HEK293 (cell line): ENCODE measurements around the gene NCOA3.

Experiments used
- CTCF ChIA-PET: fragments of 350-600 bp; formaldehyde crosslinking; extraction: SDS; loops from one replicate; lab custom pipeline; 2021; ENCODE audit warnings: antibody characterized with exemption; lab: Yijun Ruan, JAX
- POLR2A ChIA-PET: fragments of 300-600 bp; formaldehyde crosslinking; extraction: SDS; loops from one replicate; lab custom pipeline; 2020; ENCODE audit warnings: antibody characterized with exemption, inconsistent platforms; lab: Yijun Ruan, JAX
- H3K27ac ChIP-seq: fragments of 200-500 bp; sonication (Bioruptor generic); 2 replicates; pipeline ENCODE4 v1.5.1; 2014; ENCODE audit warnings: low read depth, low read length, control low read depth, inconsistent platforms; ENCODE audit errors: extremely low read depth
- H3K36me3 ChIP-seq, 2 experiments: fragments of 200-500 bp in 1 of 2; sonication (Bioruptor generic) in 1 of 2; 1 replicate in 1 of 2; 2 replicates in 1 of 2; pipeline ENCODE4 v1.5.1; 2014 to 2017; ENCODE audit warnings: inconsistent platforms in 2 of 2, low read length in 2 of 2; ENCODE audit not compliant: control insufficient read depth in 2 of 2, insufficient read depth in 1 of 2
- H3K4me1 ChIP-seq: fragments of 200-500 bp; sonication (Bioruptor generic); 2 replicates; pipeline ENCODE4 v1.5.1; 2014; ENCODE audit warnings: mild to moderate bottlenecking, low read length, inconsistent platforms; ENCODE audit not compliant: control insufficient read depth, insufficient read depth
- H3K4me3 ChIP-seq: 2 replicates; pipeline ENCODE4 v1.5.1; 2011; ENCODE audit warnings: low read depth, mild to moderate bottlenecking, control low read depth, low read length, moderate library complexity
- H3K9me3 ChIP-seq: fragments of 200-500 bp; sonication (Bioruptor generic); 2 replicates; pipeline ENCODE4 v1.5.1; 2014; ENCODE audit warnings: low read depth, low read length, inconsistent platforms; ENCODE audit not compliant: control insufficient read depth, insufficient read depth
- GLIS2 ChIP-seq: fragments of 450-650 bp; formaldehyde crosslinking; IDR thresholded peaks from 2 replicates; pipeline ENCODE4 v1.5.1; 2016; ENCODE audit warnings: missing biosample characterization, missing genetic modification characterization
- HOXA7 ChIP-seq: sonication (generic); formaldehyde crosslinking; IDR thresholded peaks from 2 replicates; pipeline ENCODE4 v1.8.1; 2022; ENCODE audit warnings: missing genetic modification reagents, borderline replicate concordance
- ZBTB20 ChIP-seq: fragments of 450-650 bp; formaldehyde crosslinking; IDR thresholded peaks from 2 replicates; pipeline ENCODE4 v1.5.1; 2016; ENCODE audit warnings: missing biosample characterization, missing genetic modification characterization
- ZNF138 ChIP-seq: fragments of 450-650 bp; formaldehyde crosslinking; IDR thresholded peaks from 2 replicates; pipeline ENCODE4 v1.5.1; 2016; ENCODE audit warnings: missing biosample characterization, missing genetic modification characterization, borderline replicate concordance
- ZNF211 ChIP-seq: fragments of 450-650 bp; formaldehyde crosslinking; IDR thresholded peaks from 2 replicates; pipeline ENCODE4 v1.5.1; 2016; ENCODE audit warnings: low read depth, missing biosample characterization, missing genetic modification characterization
- ZNF366 ChIP-seq: fragments of 450-650 bp; formaldehyde crosslinking; conservative IDR thresholded peaks from 2 replicates; pipeline ENCODE4 v1.5.1; 2016; ENCODE audit warnings: missing biosample characterization, missing genetic modification characterization
- ZNF670 ChIP-seq: fragments of 450-650 bp; formaldehyde crosslinking; IDR thresholded peaks from 2 replicates; pipeline ENCODE4 v1.5.1; 2016; ENCODE audit warnings: missing biosample characterization, missing genetic modification characterization, low read depth
- ZNF768 ChIP-seq: fragments of 450-650 bp; formaldehyde crosslinking; IDR thresholded peaks from 2 replicates; pipeline ENCODE4 v1.5.1; 2018; ENCODE audit warnings: missing biosample characterization, mild to moderate bottlenecking, missing genetic modification characterization
- ZNF792 ChIP-seq: fragments of 450-650 bp; formaldehyde crosslinking; IDR thresholded peaks from 2 replicates; pipeline ENCODE4 v1.5.1; 2016; ENCODE audit warnings: missing biosample characterization, missing genetic modification characterization
- ZNF837 ChIP-seq: fragments of 450-650 bp; formaldehyde crosslinking; IDR thresholded peaks from 2 replicates; pipeline ENCODE4 v1.5.1; 2016; ENCODE audit warnings: missing biosample characterization, missing genetic modification characterization
- ZSCAN16 ChIP-seq: fragments of 450-650 bp; formaldehyde crosslinking; IDR thresholded peaks from 2 replicates; pipeline ENCODE4 v1.5.1; 2016; ENCODE audit warnings: missing biosample characterization, missing genetic modification characterization
- TF ChIP-seq, protein P1 (sequence below): fragments of 450-650 bp; formaldehyde crosslinking; IDR thresholded peaks from 2 replicates; pipeline ENCODE4 v1.5.1; 2016; ENCODE audit warnings: missing biosample characterization, missing genetic modification characterization
- TF ChIP-seq, protein P2 (sequence below): fragments of 450-650 bp; formaldehyde crosslinking; IDR thresholded peaks from 2 replicates; pipeline ENCODE4 v1.5.1; 2016; ENCODE audit warnings: missing biosample characterization, missing genetic modification characterization
- TF ChIP-seq, protein P3 (sequence below): IDR thresholded peaks from 2 replicates; pipeline ENCODE4 v1.6.1; 2011; ENCODE audit warnings: mild to moderate bottlenecking, low read depth, low read length, borderline replicate concordance
- TF ChIP-seq, protein P4 (sequence below): fragments of 450-650 bp; formaldehyde crosslinking; IDR thresholded peaks from 2 replicates; pipeline ENCODE4 v1.5.1; 2016; ENCODE audit warnings: missing biosample characterization, missing genetic modification characterization
- TF ChIP-seq, protein P5 (sequence below): fragments of 450-650 bp; formaldehyde crosslinking; IDR thresholded peaks from 2 replicates; pipeline ENCODE4 v1.5.1; 2016; ENCODE audit warnings: missing biosample characterization, missing genetic modification characterization
- TF ChIP-seq, protein P6 (sequence below): fragments of 450-650 bp; formaldehyde crosslinking; IDR thresholded peaks from 2 replicates; pipeline ENCODE4 v1.5.1; 2016; ENCODE audit warnings: missing biosample characterization, missing genetic modification characterization
- TF ChIP-seq, protein P7 (sequence below): fragments of 450-650 bp; formaldehyde crosslinking; IDR thresholded peaks from 2 replicates; pipeline ENCODE4 v1.5.1; 2016; ENCODE audit warnings: missing biosample characterization, missing genetic modification characterization
- TF ChIP-seq, protein P8 (sequence below): fragments of 450-650 bp; formaldehyde crosslinking; IDR thresholded peaks from 2 replicates; pipeline ENCODE4 v1.5.1; 2017; ENCODE audit warnings: missing biosample characterization, missing genetic modification characterization
- TF ChIP-seq, protein P9 (sequence below): fragments of 450-650 bp; formaldehyde crosslinking; IDR thresholded peaks from 2 replicates; pipeline ENCODE4 v1.5.1; 2016; ENCODE audit warnings: missing biosample characterization, missing genetic modification characterization

Gene NCOA3

DNA sequence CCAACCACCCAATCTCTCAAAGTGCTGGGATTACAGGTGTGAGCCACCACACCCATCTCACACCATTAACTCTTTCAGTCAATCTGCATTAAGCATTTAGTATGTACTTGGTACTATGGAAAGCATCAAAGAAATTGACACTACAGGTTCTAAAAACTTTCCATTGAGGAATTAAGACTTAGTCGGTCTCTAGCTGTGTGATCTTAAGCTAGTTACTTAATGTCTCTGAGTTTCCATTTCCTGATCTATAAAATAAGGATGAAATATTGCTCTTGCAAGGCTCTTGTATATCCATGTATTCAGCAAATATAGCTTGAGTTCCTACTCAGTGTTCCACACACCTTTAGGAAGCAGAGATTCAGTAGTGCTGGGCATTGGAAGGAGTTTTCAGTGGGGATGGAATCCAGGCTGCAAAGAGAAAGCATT lies 48.9 kb upstream of the NCOA3 start:
- POLR2A ChIA-PET, result no interaction called here
- no peaks in the 10 kb centered on the region for H3K4me1 ChIP-seq

DNA sequence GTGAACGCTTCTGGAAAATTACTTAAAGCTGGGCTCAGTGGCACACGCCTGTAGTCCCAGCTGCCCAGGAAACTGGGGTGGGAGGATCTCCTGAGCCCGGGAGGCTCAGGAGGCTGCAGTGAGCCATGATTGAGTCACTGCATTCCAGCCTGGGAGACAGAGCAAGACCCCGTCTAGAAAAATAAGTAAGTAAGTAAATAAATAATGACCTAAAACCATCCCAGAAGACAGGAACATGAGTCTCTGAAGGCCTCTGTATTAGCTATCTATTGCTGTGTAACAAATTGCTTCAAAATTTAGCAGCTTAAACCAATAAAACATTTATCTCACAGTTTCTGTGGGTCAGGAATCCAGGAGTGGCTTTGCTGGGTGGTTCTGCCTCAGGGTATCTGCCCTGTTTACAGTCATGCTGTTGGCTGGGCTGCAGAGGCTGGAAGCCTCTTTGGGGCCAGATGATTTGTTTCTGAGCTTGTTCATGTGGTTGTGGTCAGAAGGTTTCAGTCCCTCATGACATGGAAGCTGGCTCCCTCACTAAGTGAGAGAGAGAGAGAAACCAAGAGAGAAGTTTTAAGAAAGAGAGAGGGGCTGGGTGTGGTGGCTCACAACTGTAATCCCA lies 48.4 kb upstream of the NCOA3 start:
- Histone ChIP-seq H3K9me3 (no peaks in the 10 kb centered on the region), H3K27ac (no peak overlapping the region), H3K4me3 (no peak overlapping the region), H3K36me3 (no peaks in the 10 kb centered on the region), H3K4me1 (no peaks in the 10 kb centered on the region)
- POLR2A ChIA-PET, result no interaction called here
- CTCF ChIA-PET, result no interaction called here
- TF ChIP-seq, protein P1, sequence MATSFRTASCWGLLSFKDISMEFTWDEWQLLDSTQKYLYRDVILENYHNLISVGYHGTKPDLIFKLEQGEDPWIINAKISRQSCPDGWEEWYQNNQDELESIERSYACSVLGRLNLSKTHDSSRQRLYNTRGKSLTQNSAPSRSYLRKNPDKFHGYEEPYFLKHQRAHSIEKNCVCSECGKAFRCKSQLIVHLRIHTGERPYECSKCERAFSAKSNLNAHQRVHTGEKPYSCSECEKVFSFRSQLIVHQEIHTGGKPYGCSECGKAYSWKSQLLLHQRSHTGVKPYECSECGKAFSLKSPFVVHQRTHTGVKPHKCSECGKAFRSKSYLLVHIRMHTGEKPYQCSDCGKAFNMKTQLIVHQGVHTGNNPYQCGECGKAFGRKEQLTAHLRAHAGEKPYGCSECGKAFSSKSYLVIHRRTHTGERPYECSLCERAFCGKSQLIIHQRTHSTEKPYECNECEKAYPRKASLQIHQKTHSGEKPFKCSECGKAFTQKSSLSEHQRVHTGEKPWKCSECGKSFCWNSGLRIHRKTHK, result no peak
- TF ChIP-seq, protein P2, sequence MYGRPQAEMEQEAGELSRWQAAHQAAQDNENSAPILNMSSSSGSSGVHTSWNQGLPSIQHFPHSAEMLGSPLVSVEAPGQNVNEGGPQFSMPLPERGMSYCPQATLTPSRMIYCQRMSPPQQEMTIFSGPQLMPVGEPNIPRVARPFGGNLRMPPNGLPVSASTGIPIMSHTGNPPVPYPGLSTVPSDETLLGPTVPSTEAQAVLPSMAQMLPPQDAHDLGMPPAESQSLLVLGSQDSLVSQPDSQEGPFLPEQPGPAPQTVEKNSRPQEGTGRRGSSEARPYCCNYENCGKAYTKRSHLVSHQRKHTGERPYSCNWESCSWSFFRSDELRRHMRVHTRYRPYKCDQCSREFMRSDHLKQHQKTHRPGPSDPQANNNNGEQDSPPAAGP (tag by site-specific recombination), result 0 out of 2 replicates have a peak, but pooled peaks have one; percentile 18
- TF ChIP-seq, protein P3, sequence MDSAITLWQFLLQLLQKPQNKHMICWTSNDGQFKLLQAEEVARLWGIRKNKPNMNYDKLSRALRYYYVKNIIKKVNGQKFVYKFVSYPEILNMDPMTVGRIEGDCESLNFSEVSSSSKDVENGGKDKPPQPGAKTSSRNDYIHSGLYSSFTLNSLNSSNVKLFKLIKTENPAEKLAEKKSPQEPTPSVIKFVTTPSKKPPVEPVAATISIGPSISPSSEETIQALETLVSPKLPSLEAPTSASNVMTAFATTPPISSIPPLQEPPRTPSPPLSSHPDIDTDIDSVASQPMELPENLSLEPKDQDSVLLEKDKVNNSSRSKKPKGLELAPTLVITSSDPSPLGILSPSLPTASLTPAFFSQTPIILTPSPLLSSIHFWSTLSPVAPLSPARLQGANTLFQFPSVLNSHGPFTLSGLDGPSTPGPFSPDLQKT, result no peak
- TF ChIP-seq, protein P4, sequence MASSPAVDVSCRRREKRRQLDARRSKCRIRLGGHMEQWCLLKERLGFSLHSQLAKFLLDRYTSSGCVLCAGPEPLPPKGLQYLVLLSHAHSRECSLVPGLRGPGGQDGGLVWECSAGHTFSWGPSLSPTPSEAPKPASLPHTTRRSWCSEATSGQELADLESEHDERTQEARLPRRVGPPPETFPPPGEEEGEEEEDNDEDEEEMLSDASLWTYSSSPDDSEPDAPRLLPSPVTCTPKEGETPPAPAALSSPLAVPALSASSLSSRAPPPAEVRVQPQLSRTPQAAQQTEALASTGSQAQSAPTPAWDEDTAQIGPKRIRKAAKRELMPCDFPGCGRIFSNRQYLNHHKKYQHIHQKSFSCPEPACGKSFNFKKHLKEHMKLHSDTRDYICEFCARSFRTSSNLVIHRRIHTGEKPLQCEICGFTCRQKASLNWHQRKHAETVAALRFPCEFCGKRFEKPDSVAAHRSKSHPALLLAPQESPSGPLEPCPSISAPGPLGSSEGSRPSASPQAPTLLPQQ, result no peak
- TF ChIP-seq ZBTB20 (tag by site-specific recombination), result peak; percentile 23; the same call in 1 of the 2 replicates
- TF ChIP-seq ZNF366 (tag by site-specific recombination), result no peak
- TF ChIP-seq ZNF670 (tag by site-specific recombination), result no peak
- TF ChIP-seq, protein P5, sequence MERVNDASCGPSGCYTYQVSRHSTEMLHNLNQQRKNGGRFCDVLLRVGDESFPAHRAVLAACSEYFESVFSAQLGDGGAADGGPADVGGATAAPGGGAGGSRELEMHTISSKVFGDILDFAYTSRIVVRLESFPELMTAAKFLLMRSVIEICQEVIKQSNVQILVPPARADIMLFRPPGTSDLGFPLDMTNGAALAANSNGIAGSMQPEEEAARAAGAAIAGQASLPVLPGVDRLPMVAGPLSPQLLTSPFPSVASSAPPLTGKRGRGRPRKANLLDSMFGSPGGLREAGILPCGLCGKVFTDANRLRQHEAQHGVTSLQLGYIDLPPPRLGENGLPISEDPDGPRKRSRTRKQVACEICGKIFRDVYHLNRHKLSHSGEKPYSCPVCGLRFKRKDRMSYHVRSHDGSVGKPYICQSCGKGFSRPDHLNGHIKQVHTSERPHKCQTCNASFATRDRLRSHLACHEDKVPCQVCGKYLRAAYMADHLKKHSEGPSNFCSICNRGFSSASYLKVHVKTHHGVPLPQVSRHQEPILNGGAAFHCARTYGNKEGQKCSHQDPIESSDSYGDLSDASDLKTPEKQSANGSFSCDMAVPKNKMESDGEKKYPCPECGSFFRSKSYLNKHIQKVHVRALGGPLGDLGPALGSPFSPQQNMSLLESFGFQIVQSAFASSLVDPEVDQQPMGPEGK (tag by site-specific recombination), result no peak
- TF ChIP-seq HOXA7 (CRISPR knock-in tag), result no peak
- TF ChIP-seq, protein P6, sequence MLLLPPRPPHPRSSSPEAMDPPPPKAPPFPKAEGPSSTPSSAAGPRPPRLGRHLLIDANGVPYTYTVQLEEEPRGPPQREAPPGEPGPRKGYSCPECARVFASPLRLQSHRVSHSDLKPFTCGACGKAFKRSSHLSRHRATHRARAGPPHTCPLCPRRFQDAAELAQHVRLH, result no peak
- no peak for TF ChIP-seq ZNF138 (tag by site-specific recombination)

More for the DNA sequence above, 48.9 kb upstream of the NCOA3 start:
- Histone ChIP-seq H3K4me3 (no peak overlapping the region), H3K27ac (no peak overlapping the region), H3K36me3 (no peaks in the 10 kb centered on the region), H3K9me3 (no peaks in the 10 kb centered on the region)
- TF ChIP-seq ZNF792 (tag by site-specific recombination), result no peak
- TF ChIP-seq, protein P7, sequence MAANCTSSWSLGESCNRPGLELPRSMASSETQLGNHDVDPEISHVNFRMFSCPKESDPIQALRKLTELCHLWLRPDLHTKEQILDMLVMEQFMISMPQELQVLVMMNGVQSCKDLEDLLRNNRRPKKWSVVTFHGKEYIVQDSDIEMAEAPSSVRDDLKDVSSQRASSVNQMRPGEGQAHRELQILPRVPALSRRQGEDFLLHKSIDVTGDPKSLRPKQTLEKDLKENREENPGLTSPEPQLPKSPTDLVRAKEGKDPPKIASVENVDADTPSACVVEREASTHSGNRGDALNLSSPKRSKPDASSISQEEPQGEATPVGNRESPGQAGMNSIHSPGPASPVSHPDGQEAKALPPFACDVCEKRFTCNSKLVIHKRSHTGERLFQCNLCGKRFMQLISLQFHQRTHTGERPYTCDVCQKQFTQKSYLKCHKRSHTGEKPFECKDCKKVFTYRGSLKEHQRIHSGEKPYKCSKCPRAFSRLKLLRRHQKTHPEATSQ (tag by site-specific recombination), result no peak
- no peak for TF ChIP-seq ZNF837 (tag by site-specific recombination)
- no peak for TF ChIP-seq GLIS2
- no peak for TF ChIP-seq ZNF211 (tag by site-specific recombination)
- TF ChIP-seq, protein P8, sequence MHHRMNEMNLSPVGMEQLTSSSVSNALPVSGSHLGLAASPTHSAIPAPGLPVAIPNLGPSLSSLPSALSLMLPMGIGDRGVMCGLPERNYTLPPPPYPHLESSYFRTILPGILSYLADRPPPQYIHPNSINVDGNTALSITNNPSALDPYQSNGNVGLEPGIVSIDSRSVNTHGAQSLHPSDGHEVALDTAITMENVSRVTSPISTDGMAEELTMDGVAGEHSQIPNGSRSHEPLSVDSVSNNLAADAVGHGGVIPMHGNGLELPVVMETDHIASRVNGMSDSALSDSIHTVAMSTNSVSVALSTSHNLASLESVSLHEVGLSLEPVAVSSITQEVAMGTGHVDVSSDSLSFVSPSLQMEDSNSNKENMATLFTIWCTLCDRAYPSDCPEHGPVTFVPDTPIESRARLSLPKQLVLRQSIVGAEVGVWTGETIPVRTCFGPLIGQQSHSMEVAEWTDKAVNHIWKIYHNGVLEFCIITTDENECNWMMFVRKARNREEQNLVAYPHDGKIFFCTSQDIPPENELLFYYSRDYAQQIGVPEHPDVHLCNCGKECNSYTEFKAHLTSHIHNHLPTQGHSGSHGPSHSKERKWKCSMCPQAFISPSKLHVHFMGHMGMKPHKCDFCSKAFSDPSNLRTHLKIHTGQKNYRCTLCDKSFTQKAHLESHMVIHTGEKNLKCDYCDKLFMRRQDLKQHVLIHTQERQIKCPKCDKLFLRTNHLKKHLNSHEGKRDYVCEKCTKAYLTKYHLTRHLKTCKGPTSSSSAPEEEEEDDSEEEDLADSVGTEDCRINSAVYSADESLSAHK (tag by site-specific recombination), result no peak
- no peak for TF ChIP-seq ZSCAN16
- TF ChIP-seq, protein P9, sequence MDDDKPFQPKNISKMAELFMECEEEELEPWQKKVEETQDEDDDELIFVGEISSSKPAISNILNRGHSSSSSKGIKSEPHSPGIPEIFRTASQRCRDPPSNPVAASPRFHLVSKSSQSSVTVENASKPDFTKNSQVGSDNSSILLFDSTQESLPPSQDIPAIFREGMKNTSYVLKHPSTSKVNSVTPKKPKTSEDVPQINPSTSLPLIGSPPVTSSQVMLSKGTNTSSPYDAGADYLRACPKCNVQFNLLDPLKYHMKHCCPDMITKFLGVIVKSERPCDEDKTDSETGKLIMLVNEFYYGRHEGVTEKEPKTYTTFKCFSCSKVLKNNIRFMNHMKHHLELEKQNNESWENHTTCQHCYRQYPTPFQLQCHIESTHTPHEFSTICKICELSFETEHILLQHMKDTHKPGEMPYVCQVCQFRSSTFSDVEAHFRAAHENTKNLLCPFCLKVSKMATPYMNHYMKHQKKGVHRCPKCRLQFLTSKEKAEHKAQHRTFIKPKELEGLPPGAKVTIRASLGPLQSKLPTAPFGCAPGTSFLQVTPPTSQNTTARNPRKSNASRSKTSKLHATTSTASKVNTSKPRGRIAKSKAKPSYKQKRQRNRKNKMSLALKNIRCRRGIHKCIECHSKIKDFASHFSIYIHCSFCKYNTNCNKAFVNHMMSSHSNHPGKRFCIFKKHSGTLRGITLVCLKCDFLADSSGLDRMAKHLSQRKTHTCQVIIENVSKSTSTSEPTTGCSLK (tag by site-specific recombination), result no peak
- no peak for TF ChIP-seq ZNF768
- CTCF ChIA-PET, result no interaction called here
